ENCODE results near the gene IFFO2.
A peak's percentile ranks its signal among the peaks of the same experiment; 100 is the strongest.

Gene IFFO2

DNA sequence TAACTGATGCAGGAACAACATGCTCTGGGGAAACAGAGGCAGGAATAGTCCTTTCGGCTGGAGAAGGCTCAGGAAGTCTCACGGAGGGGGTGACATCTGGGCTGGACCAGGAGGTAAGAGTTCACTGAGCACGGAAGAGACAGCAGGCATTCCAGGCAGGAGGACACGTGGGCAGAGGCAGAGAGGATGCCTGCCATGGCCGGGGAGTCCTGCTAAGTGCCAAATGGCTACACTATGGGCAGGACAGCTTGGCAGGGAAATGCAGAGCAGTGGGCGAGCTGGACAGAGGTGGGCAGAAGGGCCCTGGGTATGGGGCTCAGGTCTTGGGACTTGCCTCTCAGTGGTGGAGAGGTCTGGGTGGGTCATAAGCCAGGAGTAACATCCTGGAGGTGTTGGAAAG, 71.7 kb downstream of the IFFO2 start:
- no peaks in the 10 kb centered on the region for H4K20me1 ChIP-seq (ENCODE audit: insufficient read depth, low read length)
- no peaks in the 10 kb centered on the region for H3K9me3 ChIP-seq (replicated peaks; ENCODE audit: insufficient read depth, low read length)
- H3K36me3 ChIP-seq (replicated peaks; ENCODE audit: insufficient read depth, low read length) = no peaks in the 10 kb centered on the region
- H3K27me3 ChIP-seq (replicated peaks; ENCODE audit: insufficient read depth, low read length) = no peaks in the 10 kb centered on the region
- H3K4me1 ChIP-seq (ENCODE audit: low read length) = no peaks in the 10 kb centered on the region
- TF ChIP-seq, protein P1, sequence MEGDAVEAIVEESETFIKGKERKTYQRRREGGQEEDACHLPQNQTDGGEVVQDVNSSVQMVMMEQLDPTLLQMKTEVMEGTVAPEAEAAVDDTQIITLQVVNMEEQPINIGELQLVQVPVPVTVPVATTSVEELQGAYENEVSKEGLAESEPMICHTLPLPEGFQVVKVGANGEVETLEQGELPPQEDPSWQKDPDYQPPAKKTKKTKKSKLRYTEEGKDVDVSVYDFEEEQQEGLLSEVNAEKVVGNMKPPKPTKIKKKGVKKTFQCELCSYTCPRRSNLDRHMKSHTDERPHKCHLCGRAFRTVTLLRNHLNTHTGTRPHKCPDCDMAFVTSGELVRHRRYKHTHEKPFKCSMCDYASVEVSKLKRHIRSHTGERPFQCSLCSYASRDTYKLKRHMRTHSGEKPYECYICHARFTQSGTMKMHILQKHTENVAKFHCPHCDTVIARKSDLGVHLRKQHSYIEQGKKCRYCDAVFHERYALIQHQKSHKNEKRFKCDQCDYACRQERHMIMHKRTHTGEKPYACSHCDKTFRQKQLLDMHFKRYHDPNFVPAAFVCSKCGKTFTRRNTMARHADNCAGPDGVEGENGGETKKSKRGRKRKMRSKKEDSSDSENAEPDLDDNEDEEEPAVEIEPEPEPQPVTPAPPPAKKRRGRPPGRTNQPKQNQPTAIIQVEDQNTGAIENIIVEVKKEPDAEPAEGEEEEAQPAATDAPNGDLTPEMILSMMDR (IDR thresholded peaks at IDR 0.05; ENCODE audit: low read length) = no peak
- TF ChIP-seq EZH2phosphoT487 (IDR thresholded peaks at IDR 0.05; ENCODE audit: low read length) (no peak), EZH2 (optimal IDR thresholded peaks at IDR 0.05; ENCODE audit: low read depth, low read length) (no peak)
- no peaks in the 10 kb centered on the region for H3K9me2 ChIP-seq (replicated peaks; ENCODE audit: insufficient read depth, low read length)
- H2AFZ ChIP-seq (ENCODE audit: low read length) = no peak overlapping the region
- no peak overlapping the region for H3K4me3 ChIP-seq (ENCODE audit: low read length)
- no peaks in the 10 kb centered on the region for H3F3A ChIP-seq (ENCODE audit: insufficient read depth, low read length)
- no peak overlapping the region for H3K9ac ChIP-seq (ENCODE audit: low read length)
- DNase-seq = no peak
- H3K27ac ChIP-seq (ENCODE audit: low read length) = no peak overlapping the region
- H3K79me2 ChIP-seq (ENCODE audit: low read length) = no peaks in the 10 kb centered on the region
- no peak overlapping the region for H3K4me2 ChIP-seq (ENCODE audit: low read depth, low read length)

DNA sequence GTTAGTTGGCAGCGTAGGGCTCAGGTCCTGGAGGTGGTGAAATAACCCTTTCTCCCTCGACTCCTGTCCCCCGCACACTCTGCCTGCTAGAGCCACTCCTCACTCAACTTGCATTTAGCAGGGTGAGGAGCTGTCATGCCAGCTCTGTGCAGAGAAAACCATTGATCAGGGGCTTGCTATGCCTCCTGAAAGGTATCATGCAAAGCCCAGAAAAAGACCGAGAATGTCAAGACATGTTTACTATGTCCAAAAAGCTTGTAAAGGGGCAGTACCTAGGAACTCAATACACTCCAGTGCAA, 72.1 kb downstream of the IFFO2 start:
- no peaks in the 10 kb centered on the region for H3K79me2 ChIP-seq (ENCODE audit: low read length)
- H3K27me3 ChIP-seq (replicated peaks; ENCODE audit: insufficient read depth, low read length) = no peaks in the 10 kb centered on the region
- no peak overlapping the region for H3K4me2 ChIP-seq (ENCODE audit: low read depth, low read length)
- DNase-seq = no peak
- H3K9ac ChIP-seq (ENCODE audit: low read length) = no peak overlapping the region
- H3F3A ChIP-seq (ENCODE audit: insufficient read depth, low read length) = no peaks in the 10 kb centered on the region
- TF ChIP-seq, protein P1 (IDR thresholded peaks at IDR 0.05; ENCODE audit: low read length) = no peak; the same call in 1 of the 2 replicates
- TF ChIP-seq EZH2 (optimal IDR thresholded peaks at IDR 0.05; ENCODE audit: low read depth, low read length) = no peak
- TF ChIP-seq EZH2phosphoT487 (IDR thresholded peaks at IDR 0.05; ENCODE audit: low read length) = no peak
- no peak overlapping the region for H3K4me3 ChIP-seq (ENCODE audit: low read length)
- no peaks in the 10 kb centered on the region for H4K20me1 ChIP-seq (ENCODE audit: insufficient read depth, low read length)
- H3K36me3 ChIP-seq (replicated peaks; ENCODE audit: insufficient read depth, low read length) = no peaks in the 10 kb centered on the region
- H2AFZ ChIP-seq (ENCODE audit: low read length) = no peak overlapping the region
- no peaks in the 10 kb centered on the region for H3K9me2 ChIP-seq (replicated peaks; ENCODE audit: insufficient read depth, low read length)
- no peaks in the 10 kb centered on the region for H3K4me1 ChIP-seq (ENCODE audit: low read length)
- H3K9me3 ChIP-seq (replicated peaks; ENCODE audit: insufficient read depth, low read length) = no peaks in the 10 kb centered on the region
- H3K27ac ChIP-seq (ENCODE audit: low read length) = no peak overlapping the region

DNA sequence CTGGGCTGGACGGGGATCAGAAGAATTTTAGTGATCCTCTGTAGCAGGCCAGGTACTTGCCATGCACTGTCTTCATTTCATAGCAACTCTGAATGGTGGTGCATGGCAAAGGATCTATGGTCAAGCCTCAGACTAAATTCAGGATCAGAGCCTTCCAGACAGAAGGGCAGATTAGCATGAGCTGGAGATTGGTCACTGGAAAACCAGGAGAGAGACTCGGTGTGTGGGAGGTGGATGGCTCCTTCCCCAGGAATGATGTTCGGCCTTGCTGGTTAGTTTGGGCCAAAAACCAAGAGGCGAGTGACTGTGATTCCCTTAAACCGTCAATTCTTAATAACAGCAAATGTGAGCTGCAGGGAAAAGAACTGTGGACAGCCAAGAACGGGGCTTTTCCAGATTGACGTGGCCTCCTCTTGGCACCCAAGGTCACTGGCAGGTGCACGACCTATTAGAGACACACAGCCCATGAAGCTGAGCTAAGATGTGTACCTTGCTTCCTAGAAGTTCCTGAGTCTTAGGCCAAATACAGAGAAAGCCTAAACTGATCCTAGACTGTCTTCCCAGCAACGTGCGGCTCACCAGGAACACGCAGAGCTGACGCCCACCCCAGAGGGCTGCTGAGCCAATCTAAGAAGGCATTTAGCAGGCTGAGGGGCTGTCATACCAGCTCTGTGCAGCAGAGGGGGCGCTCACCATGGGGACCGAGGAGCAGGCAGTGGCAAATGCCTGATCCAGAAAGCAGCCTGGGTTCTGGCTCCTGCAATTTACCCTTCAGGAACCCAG, 72.6 kb downstream of the IFFO2 start:
- Histone ChIP-seq H3K4me1 (ENCODE audit: low read length) (no peaks in the 10 kb centered on the region), H3K9me2 (replicated peaks; ENCODE audit: insufficient read depth, low read length) (no peaks in the 10 kb centered on the region), H3K9me3 (replicated peaks; ENCODE audit: insufficient read depth, low read length) (no peaks in the 10 kb centered on the region), H3K4me3 (ENCODE audit: low read length) (no peak overlapping the region), H3F3A (ENCODE audit: insufficient read depth, low read length) (no peaks in the 10 kb centered on the region), H3K27ac (ENCODE audit: low read length) (no peak overlapping the region), H3K36me3 (replicated peaks; ENCODE audit: insufficient read depth, low read length) (no peaks in the 10 kb centered on the region), H3K4me2 (ENCODE audit: low read depth, low read length) (no peak overlapping the region), H3K9ac (ENCODE audit: low read length) (no peak overlapping the region), H3K79me2 (ENCODE audit: low read length) (no peaks in the 10 kb centered on the region), H4K20me1 (ENCODE audit: insufficient read depth, low read length) (no peaks in the 10 kb centered on the region), H3K27me3 (replicated peaks; ENCODE audit: insufficient read depth, low read length) (no peaks in the 10 kb centered on the region), H2AFZ (ENCODE audit: low read length) (no peak overlapping the region)
- TF ChIP-seq EZH2 (optimal IDR thresholded peaks at IDR 0.05; ENCODE audit: low read depth, low read length) (no peak), EZH2phosphoT487 (IDR thresholded peaks at IDR 0.05; ENCODE audit: low read length) (no peak)
- TF ChIP-seq, protein P1 (IDR thresholded peaks at IDR 0.05; ENCODE audit: low read length) = peak; percentile 86
- DNase-seq = peak; percentile 40

Measured in MM.1S (cell line).